ENCODE results near the gene BLMH. TPM values are rescaled to one million over a fixed set of nuclear protein-coding genes. Genes with fewer than 3 reads are reported as not detected.

The BLMH gene
- total and polyA plus RNA-seq, 10 of the 15 experiments (the other 5 are each of a cell fraction or from before 2014, with no cell fraction given), result 16.1 to 63.9 (median 54.0) TPM

DNA sequence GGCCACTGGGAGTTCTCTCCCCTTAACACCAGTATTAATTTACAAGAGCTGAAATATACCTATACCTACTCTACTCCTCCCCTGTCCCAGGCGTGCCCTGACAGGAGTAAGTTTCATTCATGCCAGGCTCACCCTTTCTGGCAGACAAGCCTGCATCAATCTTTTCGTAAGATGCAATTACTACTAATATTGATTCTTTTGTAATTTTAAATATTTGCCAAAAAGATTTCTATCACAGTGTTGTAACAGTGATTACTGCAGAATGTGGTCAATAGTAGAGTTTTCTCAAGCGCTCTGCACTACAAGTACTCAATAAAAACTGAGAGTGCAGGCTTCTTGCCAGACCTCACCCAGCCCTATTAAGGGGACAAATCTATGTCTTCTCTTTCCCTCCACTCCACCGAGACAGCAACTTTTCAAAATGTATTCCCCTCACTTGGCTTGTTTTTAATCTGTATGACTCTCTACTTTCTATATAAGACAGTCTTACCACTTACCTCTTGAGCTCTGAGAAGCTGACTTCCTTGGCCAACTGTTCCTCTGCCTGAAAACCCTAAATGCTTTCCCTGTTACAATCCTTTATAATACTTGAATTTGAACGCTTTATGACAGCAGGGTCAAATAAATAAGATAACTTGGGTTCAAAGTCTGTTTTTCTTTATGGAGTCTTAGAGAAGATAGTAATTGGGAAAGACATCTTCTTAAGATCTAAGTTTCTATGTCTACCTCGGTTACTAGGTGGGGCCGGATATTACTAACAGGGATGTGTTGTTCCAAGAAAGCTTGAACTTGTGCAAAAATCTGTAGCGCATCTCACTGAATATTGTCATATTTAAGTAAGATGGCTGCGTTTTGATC, 42.0 kb upstream of the BLMH start, which contains the start of gene TMIGD1 (continued):
- TF ChIP-seq TCF12 (IDR thresholded peaks at IDR 0.05; ENCODE audit: low read depth, low read length) (no peak), ESRRA (IDR thresholded peaks at IDR 0.05; ENCODE audit: low read length) (no peak), EZH2 (IDR thresholded peaks at IDR 0.05; ENCODE audit: borderline replicate concordance, control insufficient read depth, low read depth, low read length) (no peak)

DNA sequence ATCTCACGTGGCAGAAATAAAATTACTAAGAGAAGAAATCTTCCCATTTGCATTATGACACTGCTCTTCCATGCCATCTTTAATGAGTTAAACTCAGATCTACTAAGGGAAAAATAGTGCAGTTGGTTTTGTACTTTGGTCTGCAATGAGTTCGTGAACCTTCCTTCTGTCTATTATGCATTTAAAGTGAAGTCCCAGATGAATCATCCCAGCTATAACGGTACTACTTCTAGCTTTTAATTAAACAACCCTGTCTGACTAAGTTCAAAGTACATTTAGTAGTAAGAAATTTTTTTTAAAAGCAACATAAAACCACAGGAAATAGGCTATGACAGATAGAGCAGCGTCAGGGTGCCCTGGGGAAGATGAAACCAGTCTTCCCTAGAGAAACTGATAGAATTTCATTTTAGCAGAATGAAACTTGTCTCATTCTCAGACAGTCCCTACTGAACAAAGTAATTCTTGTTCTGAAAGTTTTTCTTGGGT, 40.4 kb upstream of the BLMH start:
- no peaks in the 10 kb centered on the region for H3K36me3 ChIP-seq (ENCODE audit: control insufficient read depth in 2 of 2, insufficient read depth in 2 of 2, low read length in 1 of 2)
- peaks cover 12% of the 10 kb centered on the region for H3K4me1 ChIP-seq (ENCODE audit: control insufficient read depth, insufficient read depth, low read length)
- no peaks in the 10 kb centered on the region for H3K9me3 ChIP-seq (replicated peaks; ENCODE audit: control insufficient read depth, insufficient read depth, low read length)
- ChIA-PET RAD21 (ENCODE audit: unreplicated experiment) (interaction anchor here (0.5 to 3.1 kb wide), 4 partner anchors 120 to 401 kb away, joined by 3 to 14 read pairs (median 4); no protein-coding TSS in a partner anchor), SMC1A (ENCODE audit: uncharacterized antibody, unreplicated experiment) (interaction anchor here (0.9 to 3.0 kb wide), 6 partner anchors 9 to 227 kb away, joined by 3 to 12 read pairs (median 6); partner anchors contain the start of gene BLMH), CTCF (interaction anchor here (0.8 to 12.3 kb wide), 5 partner anchors 8 to 225 kb away, joined by 3 to 345 read pairs (median 5); partner anchors contain the start of gene BLMH), POLR2A (no interaction called here)
- in situ Hi-C loops (cut with MboI) (no loop called here), intact Hi-C loops (cut with micrococcal nuclease; ENCODE audit: unreplicated experiment) (loop anchor here (10.0 kb wide), 1 partner anchor 97 kb away; the partner anchor contains the start of gene SLC6A4)
- no peaks in the 10 kb centered on the region for H3K27me3 ChIP-seq (replicated peaks in 1 of 2; ENCODE audit: control insufficient read depth in 2 of 2, insufficient read depth in 2 of 2, low read length in 1 of 2)
- no peak overlapping the region for H3K4me3 ChIP-seq
- peak overlapping the region; percentile 24 for H2AFZ ChIP-seq (ENCODE audit: control insufficient read depth, low read depth, low read length)
- H4K20me1 ChIP-seq (ENCODE audit: control insufficient read depth, insufficient read depth), result no peaks in the 10 kb centered on the region
- H3K27ac ChIP-seq (ENCODE audit: control insufficient read depth, insufficient read depth), result no peak overlapping the region
- BruUV-seq (replicated peaks), result no TSS peak
- FAIRE-seq (peak; percentile 13), DNase-seq (ENCODE audit: low read depth, low spot score) (peak; percentile 72), ATAC-seq (peak; percentile 85)
- 1% methylated on average over 4 of the region's 4 CpGs for WGBS (ENCODE audit: insufficient coverage, insufficient replicate concordance, low lambda C conversion rate, missing lambda C conversion rate)
- H3K4me2 ChIP-seq (ENCODE audit: control insufficient read depth, insufficient read depth), result peak overlapping the region; percentile 66
- H3K9ac ChIP-seq (ENCODE audit: control insufficient read depth, insufficient read depth, low read length), result no peak overlapping the region
- H3K79me2 ChIP-seq (ENCODE audit: control insufficient read depth, insufficient read depth, low read length), result no peaks in the 10 kb centered on the region
- TF ChIP-seq GABPA (IDR thresholded peaks at IDR 0.05; ENCODE audit: low read depth), result no peak
- TF ChIP-seq, protein P1, sequence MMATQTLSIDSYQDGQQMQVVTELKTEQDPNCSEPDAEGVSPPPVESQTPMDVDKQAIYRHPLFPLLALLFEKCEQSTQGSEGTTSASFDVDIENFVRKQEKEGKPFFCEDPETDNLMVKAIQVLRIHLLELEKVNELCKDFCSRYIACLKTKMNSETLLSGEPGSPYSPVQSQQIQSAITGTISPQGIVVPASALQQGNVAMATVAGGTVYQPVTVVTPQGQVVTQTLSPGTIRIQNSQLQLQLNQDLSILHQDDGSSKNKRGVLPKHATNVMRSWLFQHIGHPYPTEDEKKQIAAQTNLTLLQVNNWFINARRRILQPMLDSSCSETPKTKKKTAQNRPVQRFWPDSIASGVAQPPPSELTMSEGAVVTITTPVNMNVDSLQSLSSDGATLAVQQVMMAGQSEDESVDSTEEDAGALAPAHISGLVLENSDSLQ (IDR thresholded peaks at IDR 0.05), result 0 out of 2 replicates have a peak, but pooled peaks have one; percentile 33
- TF ChIP-seq HDAC2 (IDR thresholded peaks at IDR 0.05), result no peak
- 0 out of 2 replicates have a peak, but pooled peaks have one; percentile 37 for TF ChIP-seq EED (IDR thresholded peaks at IDR 0.05; ENCODE audit: low read depth)
- no peak for TF ChIP-seq ZNF207 (IDR thresholded peaks at IDR 0.05; ENCODE audit: borderline replicate concordance)
- no peak for TF ChIP-seq SPI1 (IDR thresholded peaks at IDR 0.05; ENCODE audit: borderline replicate concordance, insufficient read depth, low read depth, low read length)
- peak; percentile 47; the same call in 1 of the 2 replicates for TF ChIP-seq NFIC (IDR thresholded peaks at IDR 0.05; ENCODE audit: low read depth, low read length)
- TF ChIP-seq FOXM1 (IDR thresholded peaks at IDR 0.05; ENCODE audit: low read depth, low read length), result no peak
- no peak for TF ChIP-seq ZSCAN29 (IDR thresholded peaks at IDR 0.05)
- no peak for TF ChIP-seq SRF (IDR thresholded peaks at IDR 0.05; ENCODE audit: low read depth in 2 of 2, low read length in 2 of 2)
- TF ChIP-seq ATF7 (IDR thresholded peaks at IDR 0.05; ENCODE audit: low read depth), result peak; percentile 69
- peak; percentile 29; the same call in 1 of the 2 replicates for TF ChIP-seq BCL11A (IDR thresholded peaks at IDR 0.05; ENCODE audit: low read depth, low read length)
- TF ChIP-seq CREB1 (IDR thresholded peaks at IDR 0.05; ENCODE audit: low read depth), result peak; percentile 47; the same call in 1 of the 2 replicates
- no peak for TF ChIP-seq BMI1 (IDR thresholded peaks at IDR 0.05; ENCODE audit: borderline replicate concordance)
- no peak for TF ChIP-seq BACH1 (IDR thresholded peaks at IDR 0.05; ENCODE audit: borderline replicate concordance)
- no peak for TF ChIP-seq NFYB (IDR thresholded peaks at IDR 0.05; ENCODE audit: insufficient read depth, low read depth, low read length)
- 0 out of 2 replicates have a peak, but pooled peaks have one; percentile 56 for TF ChIP-seq NBN (IDR thresholded peaks at IDR 0.05)
- TF ChIP-seq MXI1 (IDR thresholded peaks at IDR 0.05; ENCODE audit: low read depth, low read length), result no peak
- TF ChIP-seq, protein P2, sequence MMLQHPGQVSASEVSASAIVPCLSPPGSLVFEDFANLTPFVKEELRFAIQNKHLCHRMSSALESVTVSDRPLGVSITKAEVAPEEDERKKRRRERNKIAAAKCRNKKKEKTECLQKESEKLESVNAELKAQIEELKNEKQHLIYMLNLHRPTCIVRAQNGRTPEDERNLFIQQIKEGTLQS (IDR thresholded peaks at IDR 0.05; ENCODE audit: borderline replicate concordance, extremely low read depth, low read depth, low read length), result no peak
- TF ChIP-seq TCF7 (IDR thresholded peaks at IDR 0.05; ENCODE audit: borderline replicate concordance), result peak; percentile 59

All from GM12878 (cell line).